Measurements from ENCODE around the gene AGAP1. TPM values are rescaled to one million over a fixed set of nuclear protein-coding genes. Genes with fewer than 3 reads are reported as not detected.

Gene AGAP1
- total RNA-seq, 2 donors from 2014 or later: 19.1 to 20.8 TPM

- Histone ChIP-seq H3K27ac (no peak overlapping the region), H3K9me3 (no peaks in the 10 kb centered on the region), H3K4me1 (ENCODE audit: control insufficient read depth in 1 of 2, low read depth in 2 of 2) (peaks cover 19 to 40% of the 10 kb centered on the region in 2 donors), H3K27me3 (replicated peaks; ENCODE audit: insufficient read depth) (peaks cover 16% of the 10 kb centered on the region), H3K36me3 (no peaks in the 10 kb centered on the region), H3K4me3 (no peak overlapping the region)
- DNase-seq (ENCODE audit: low spot score) (no peak), ATAC-seq (ENCODE audit: insufficient number of reproducible peaks, low FRiP score, low read depth) (no peak)
- TF ChIP-seq CTCF (IDR thresholded peaks at IDR 0.05): no peak
Observed at GRCh38 chr2:236170590-236171165, 676.8 kb downstream of the AGAP1 start.

- H3K36me3 ChIP-seq: no peaks in the 10 kb centered on the region
- no peak overlapping the region for H3K4me3 ChIP-seq
- H3K9me3 ChIP-seq: no peaks in the 10 kb centered on the region
- H3K27me3 ChIP-seq (replicated peaks; ENCODE audit: insufficient read depth): peaks cover 14% of the 10 kb centered on the region
- DNase-seq (ENCODE audit: low spot score) (no peak), ATAC-seq (ENCODE audit: insufficient number of reproducible peaks, low FRiP score, low read depth) (no peak)
- no peak overlapping the region for H3K27ac ChIP-seq
- TF ChIP-seq CTCF (IDR thresholded peaks at IDR 0.05): no peak
- H3K4me1 ChIP-seq (ENCODE audit: control insufficient read depth in 1 of 2, low read depth in 2 of 2): peaks cover 19 to 34% of the 10 kb centered on the region in 2 donors
Observed at GRCh38 chr2:236171181-236171679, 677.4 kb downstream of the AGAP1 start.

- no peak overlapping the region for H3K4me3 ChIP-seq
- peaks cover 18 to 29% of the 10 kb centered on the region in 2 donors for H3K4me1 ChIP-seq (ENCODE audit: control insufficient read depth in 1 of 2, low read depth in 2 of 2)
- H3K9me3 ChIP-seq: no peaks in the 10 kb centered on the region
- TF ChIP-seq CTCF (IDR thresholded peaks at IDR 0.05): no peak
- no peak for DNase-seq (ENCODE audit: low spot score)
- H3K27ac ChIP-seq: no peak overlapping the region
- H3K36me3 ChIP-seq: no peaks in the 10 kb centered on the region
- H3K27me3 ChIP-seq (replicated peaks; ENCODE audit: insufficient read depth): peaks cover 14% of the 10 kb centered on the region
- no peak for ATAC-seq (ENCODE audit: insufficient number of reproducible peaks, low FRiP score, low read depth)
Observed at GRCh38 chr2:236171680-236172254, 677.9 kb downstream of the AGAP1 start.

GRCh38 chr2:236172255-236173035 is 678.6 kb downstream of the AGAP1 start:
- no peak overlapping the region for H3K4me3 ChIP-seq
- H3K4me1 ChIP-seq (ENCODE audit: control insufficient read depth in 1 of 2, low read depth in 2 of 2): peaks cover 11 to 22% of the 10 kb centered on the region in 2 donors
- H3K9me3 ChIP-seq: no peaks in the 10 kb centered on the region

More at GRCh38 chr2:236172255-236173035, 678.6 kb downstream of the AGAP1 start:
- Histone ChIP-seq H3K27me3 (replicated peaks; ENCODE audit: insufficient read depth) (peaks cover 14% of the 10 kb centered on the region), H3K27ac (no peak overlapping the region), H3K36me3 (no peaks in the 10 kb centered on the region)
- TF ChIP-seq CTCF (IDR thresholded peaks at IDR 0.05): no peak
- DNase-seq (ENCODE audit: low spot score) (no peak), ATAC-seq (ENCODE audit: insufficient number of reproducible peaks, low FRiP score, low read depth) (no peak)

Measured in thoracic aorta (tissue), 2 donors.